ENCODE measurements around the gene CD248.

DNA sequence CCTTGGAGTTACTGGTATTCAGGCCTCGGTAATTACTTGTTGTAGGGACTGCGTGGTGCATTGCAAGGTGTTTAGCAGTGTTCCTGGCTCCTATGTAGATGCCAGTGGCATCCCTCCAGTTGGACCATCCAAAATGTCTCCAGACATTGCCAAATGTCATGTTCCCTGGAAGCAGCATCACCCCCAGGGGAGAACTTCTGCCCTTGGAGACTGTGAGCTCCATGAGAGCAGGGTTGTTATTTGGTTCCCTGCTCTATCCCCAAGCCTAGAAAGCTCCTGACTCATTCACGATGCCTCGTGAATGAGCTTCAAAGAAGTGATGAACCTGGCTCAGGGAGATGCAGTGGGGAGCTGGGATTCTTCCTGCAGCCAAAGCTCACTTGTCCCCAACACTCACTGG is 4.8 kb upstream of the CD248 start:
- TF ChIP-seq CTCF (IDR thresholded peaks at IDR 0.05; ENCODE audit: borderline replicate concordance, extremely low read depth, low read length, poor library complexity, severe bottlenecking) (no peak), EZH2 (IDR thresholded peaks at IDR 0.05; ENCODE audit: borderline replicate concordance, low read depth, low read length, severe bottlenecking) (no peak)

All from DND-41 (cell line).